Middle frontal gyrus (tissue), 1 donor: Measurements from ENCODE around the gene OMD.

Experiments used
- DNase-seq: peaks from one replicate; pipeline ENCODE4 v3.0.0-alpha.2; 2015; ENCODE audit warnings: low spot score; ENCODE audit errors: extremely low spot score

Gene OMD

GRCh38 chr9:92424340-92424739, at the start of gene OMD:
Gene OMD (minus strand): TSS chr9:92424471. CDS start chr9:92417558, 6,913 bp downstream.
- DNase-seq: no peak

- no peak for DNase-seq
Measured at GRCh38 chr9:92468206-92468605, 43.9 kb upstream of the OMD start.

- DNase-seq: no peak
Measured at GRCh38 chr9:92467511-92467910, 43.2 kb upstream of the OMD start.

- DNase-seq: no peak
Measured at GRCh38 chr9:92467041-92467440, 42.8 kb upstream of the OMD start.

GRCh38 chr9:92463984-92464383, 39.7 kb upstream of the OMD start:
- DNase-seq: no peak

- DNase-seq: no peak
Measured at GRCh38 chr9:92463387-92463786, 39.1 kb upstream of the OMD start.

GRCh38 chr9:92457576-92457975, 33.3 kb upstream of the OMD start:
- DNase-seq: no peak

- no peak for DNase-seq
Measured at GRCh38 chr9:92455217-92455616, 30.9 kb upstream of the OMD start.

GRCh38 chr9:92446536-92446935, 22.3 kb upstream of the OMD start:
- no peak for DNase-seq

GRCh38 chr9:92444841-92445240, 20.6 kb upstream of the OMD start:
- DNase-seq: no peak

- no peak for DNase-seq
Measured at GRCh38 chr9:92440751-92441046, 16.4 kb upstream of the OMD start.

GRCh38 chr9:92439921-92440750, 15.9 kb upstream of the OMD start:
- DNase-seq: no peak

GRCh38 chr9:92438900-92439526, 14.7 kb upstream of the OMD start:
- no peak for DNase-seq

- DNase-seq: no peak
Measured at GRCh38 chr9:92435263-92435662, 11.0 kb upstream of the OMD start.

GRCh38 chr9:92432972-92433548, 8.8 kb upstream of the OMD start:
- no peak for DNase-seq

GRCh38 chr9:92432350-92432749, 8.1 kb upstream of the OMD start:
- DNase-seq: no peak

- DNase-seq: no peak
Measured at GRCh38 chr9:92429836-92430235, 5.6 kb upstream of the OMD start.

GRCh38 chr9:92426501-92427145, 2.4 kb upstream of the OMD start:
- DNase-seq: no peak

GRCh38 chr9:92425474-92425873, 1.2 kb upstream of the OMD start:
- no peak for DNase-seq

GRCh38 chr9:92423612-92424011, 659 bp downstream of the OMD start:
- no peak for DNase-seq

GRCh38 chr9:92422611-92423338, 1.5 kb downstream of the OMD start:
- DNase-seq: no peak

GRCh38 chr9:92414566-92414965, 9.7 kb downstream of the OMD start:
- DNase-seq: no peak
